Neural progenitor cell (in vitro differentiated cells): ENCODE results near the gene ISCA2.

ENCODE experiments used
- EZH2 ChIP-seq: fragments of 200-600 bp; sonication (generic); IDR thresholded peaks from 2 replicates; pipeline ENCODE4 v1.6.1; 2017; ENCODE audit warnings: antibody characterized with exemption, mild to moderate bottlenecking, moderate library complexity
- TF ChIP-seq, protein P1 (sequence below): fragments of 200-600 bp; sonication (generic); IDR thresholded peaks from 2 replicates; pipeline ENCODE4 v1.5.1; 2017; ENCODE audit warnings: antibody characterized with exemption, mild to moderate bottlenecking

- TF ChIP-seq, protein P1, sequence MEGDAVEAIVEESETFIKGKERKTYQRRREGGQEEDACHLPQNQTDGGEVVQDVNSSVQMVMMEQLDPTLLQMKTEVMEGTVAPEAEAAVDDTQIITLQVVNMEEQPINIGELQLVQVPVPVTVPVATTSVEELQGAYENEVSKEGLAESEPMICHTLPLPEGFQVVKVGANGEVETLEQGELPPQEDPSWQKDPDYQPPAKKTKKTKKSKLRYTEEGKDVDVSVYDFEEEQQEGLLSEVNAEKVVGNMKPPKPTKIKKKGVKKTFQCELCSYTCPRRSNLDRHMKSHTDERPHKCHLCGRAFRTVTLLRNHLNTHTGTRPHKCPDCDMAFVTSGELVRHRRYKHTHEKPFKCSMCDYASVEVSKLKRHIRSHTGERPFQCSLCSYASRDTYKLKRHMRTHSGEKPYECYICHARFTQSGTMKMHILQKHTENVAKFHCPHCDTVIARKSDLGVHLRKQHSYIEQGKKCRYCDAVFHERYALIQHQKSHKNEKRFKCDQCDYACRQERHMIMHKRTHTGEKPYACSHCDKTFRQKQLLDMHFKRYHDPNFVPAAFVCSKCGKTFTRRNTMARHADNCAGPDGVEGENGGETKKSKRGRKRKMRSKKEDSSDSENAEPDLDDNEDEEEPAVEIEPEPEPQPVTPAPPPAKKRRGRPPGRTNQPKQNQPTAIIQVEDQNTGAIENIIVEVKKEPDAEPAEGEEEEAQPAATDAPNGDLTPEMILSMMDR = no peak
- TF ChIP-seq EZH2 = no peak
Observed at GRCh38 chr14:74500417-74501134, 7.0 kb downstream of the ISCA2 start.
